RKO (cell line): ENCODE data around the gene ADARB1.

Source experiments
- DNase-seq: peaks from one replicate; pipeline ENCODE4 v3.0.0-alpha.2; 2016; ENCODE audit warnings: low spot score

ADARB1 gene

GRCh38 chr21:45054927-45055612 is 19.3 kb upstream of the ADARB1 start:
- DNase-seq: no peak

DNA sequence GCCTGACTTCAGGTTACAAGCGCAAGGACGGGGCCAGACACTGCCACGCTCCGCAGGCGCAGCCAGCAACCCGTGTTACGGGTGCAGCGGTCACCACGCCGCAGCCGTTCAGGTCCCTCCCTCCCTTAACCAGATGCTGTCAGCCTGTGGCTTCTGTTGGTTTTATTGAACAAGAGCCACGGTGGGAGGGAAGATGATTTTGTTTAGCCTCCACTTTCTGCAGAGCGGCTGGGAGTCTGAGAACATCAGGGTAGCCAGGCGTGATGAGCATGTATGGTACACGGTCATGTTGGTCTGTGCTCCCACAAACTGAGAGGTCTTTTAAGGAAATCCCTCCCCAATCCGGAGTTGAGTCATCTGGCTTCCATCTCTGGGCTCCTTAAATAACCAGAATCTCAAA is 18.5 kb upstream of the ADARB1 start:
- no peak for DNase-seq

GRCh38 chr21:45056296-45056904 is 18.0 kb upstream of the ADARB1 start:
- no peak for DNase-seq

- DNase-seq: no peak
These were observed 17.3 kb upstream of the ADARB1 start for GRCh38 chr21:45056917-45057560.

DNA sequence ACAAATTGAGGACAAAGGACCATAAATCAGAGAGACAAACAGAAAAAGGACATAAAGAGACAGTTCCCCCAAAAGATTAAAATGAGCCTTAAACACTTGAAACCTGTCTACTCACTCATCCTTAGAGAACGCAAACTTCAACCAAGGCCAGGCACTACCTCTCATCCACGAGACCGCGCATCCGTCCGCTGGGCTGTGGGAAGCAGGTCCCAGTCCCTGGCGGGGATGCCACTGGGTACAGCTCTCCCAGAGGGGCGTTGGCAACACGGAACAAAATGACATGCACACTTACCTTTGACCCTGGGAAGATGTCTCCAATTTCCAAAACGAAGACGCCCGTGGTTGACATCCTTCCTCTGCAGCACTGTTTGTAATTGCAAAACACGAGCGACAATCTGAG is 16.5 kb upstream of the ADARB1 start:
- DNase-seq: no peak

DNA sequence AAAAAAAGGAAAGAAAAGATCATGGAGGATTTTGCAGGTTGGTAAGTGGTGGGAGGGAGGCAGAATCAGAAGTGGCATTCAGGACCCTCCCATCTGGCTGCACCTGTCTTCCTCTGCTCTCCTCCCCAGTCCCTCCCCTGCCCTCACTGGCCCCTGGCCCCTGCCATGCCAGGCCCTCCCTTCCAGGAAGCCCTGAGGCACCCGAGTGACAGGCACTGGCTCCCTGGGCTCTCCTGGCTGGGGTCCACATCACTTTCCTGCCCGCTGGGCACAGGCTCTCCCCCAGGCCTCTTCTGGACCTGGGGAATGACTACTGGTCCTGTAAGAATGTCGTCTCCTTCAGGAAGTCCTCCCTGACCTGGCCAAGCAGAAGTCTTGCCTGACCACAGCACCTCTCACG is 15.3 kb upstream of the ADARB1 start:
- no peak for DNase-seq

DNA sequence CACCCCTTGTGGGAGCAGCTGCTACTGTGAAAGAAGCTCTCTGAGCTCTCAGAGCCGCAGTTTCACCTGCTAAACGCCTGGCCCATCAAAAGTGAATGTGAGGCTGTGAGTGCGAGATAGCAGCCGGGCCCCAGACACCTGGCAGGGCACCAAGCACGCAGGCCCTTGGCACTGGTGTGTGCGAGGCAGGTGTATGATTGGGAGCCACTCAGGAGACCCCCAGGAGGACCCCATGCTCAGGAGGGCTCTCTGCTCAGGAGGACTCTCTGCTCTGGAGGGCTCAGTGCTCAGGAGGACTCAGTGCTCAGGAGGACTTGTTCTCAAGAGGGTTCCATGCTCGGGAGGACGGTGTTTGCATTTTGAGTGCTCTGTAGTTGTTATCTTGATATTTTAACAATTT is 14.3 kb upstream of the ADARB1 start:
- no peak for DNase-seq

- no peak for DNase-seq
These were observed 13.6 kb upstream of the ADARB1 start for GRCh38 chr21:45060675-45061311.

DNA sequence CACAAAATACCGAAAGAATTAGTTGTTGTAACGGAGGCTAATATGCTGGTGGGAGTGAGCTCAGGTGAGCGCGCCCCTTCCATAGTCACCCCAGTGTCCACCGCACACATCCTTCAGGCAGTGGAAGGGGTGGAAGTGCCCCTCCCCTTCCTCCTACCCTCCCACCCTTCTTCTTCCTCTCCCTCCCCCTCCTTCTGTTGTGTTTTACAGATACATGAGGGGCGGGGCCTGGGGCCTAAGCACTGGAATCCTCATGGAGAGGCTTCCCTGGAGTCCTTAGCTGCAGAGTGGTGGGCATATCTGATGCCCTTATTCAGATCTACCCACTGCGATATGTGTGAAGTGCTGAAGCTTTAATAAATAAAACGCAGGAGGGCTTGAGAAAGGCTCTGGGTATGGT is 10.3 kb upstream of the ADARB1 start:
- no peak for DNase-seq

GRCh38 chr21:45064618-45065399 is 9.6 kb upstream of the ADARB1 start:
- no peak for DNase-seq

GRCh38 chr21:45067462-45068285 is 6.7 kb upstream of the ADARB1 start:
- DNase-seq: no peak

GRCh38 chr21:45069085-45069484 is 5.3 kb upstream of the ADARB1 start:
- DNase-seq: no peak

- no peak for DNase-seq
These were observed 4.7 kb upstream of the ADARB1 start for GRCh38 chr21:45069711-45070110.

- DNase-seq: no peak
These were observed 3.1 kb upstream of the ADARB1 start for GRCh38 chr21:45071078-45071873.

DNA sequence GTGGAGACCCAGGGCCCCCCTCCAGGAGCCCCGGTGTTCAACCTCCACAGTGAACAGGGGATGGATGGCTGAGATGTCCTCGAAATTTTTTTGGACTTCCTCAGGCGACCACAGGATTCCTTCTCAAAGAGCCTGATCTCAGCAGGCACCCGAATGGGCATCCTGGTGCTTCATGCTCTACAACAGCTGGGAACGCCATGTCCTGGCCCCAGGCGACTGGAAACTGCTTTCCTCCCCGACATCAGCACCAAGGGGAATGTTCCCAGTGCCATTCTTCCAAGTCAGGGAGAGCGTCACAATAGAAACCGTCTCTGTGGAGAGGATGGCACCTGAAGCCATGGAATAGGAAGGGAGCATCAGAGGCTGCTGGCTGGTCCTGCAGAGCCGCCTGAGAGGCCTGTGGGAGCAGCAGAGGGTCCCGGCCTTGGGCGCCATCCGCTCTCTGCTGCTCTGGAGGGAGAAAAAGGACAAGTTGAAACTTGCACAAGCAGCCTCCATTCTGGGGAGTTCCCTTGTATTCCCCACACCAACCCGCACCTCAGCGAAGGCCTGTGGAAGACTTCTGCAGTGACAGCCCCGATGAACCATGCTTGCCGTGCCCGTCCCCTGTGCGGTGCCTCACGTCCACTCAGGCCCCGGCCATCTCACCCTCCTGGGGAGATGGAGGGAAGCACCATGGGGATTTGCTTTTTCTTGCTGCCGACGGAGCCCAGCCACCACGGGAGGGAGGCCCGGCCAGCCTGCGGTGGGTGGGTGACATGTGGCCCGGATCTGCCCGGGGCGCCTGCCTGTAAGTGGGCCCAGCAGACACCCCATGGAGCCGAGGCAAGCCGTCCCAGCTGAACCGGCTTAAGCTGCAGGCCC is 2.3 kb upstream of the ADARB1 start:
- DNase-seq: no peak

DNA sequence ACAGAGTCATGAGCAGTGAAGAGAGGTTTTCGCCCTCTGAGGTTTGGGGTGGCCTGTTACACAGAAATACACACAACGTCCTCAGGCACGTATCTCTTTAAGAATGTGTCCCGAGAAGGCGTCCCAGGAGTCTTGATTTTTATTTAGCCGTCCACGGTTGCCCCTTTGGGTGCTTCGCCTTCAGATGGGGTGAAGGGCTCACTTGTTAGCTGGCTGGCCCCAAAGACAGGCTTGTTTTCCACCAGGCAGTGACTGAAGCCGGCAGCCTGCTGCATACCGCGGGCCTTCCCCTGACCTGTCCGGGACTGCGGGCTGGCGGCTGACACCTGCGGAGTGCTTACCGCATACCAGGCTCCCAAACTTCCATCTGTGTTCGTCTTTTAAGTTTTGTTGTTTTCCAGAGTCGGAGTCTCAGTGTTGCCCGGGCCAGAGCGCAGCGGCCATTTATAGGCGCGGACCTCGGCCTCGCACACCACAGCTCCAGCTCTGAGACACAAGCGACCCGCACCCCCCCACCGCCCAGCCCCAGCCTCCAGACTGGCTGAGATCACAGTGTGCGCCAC is 1.6 kb upstream of the ADARB1 start:
- no peak for DNase-seq

GRCh38 chr21:45073301-45074047 is 906 bp upstream of the ADARB1 start:
- peak; percentile 68 for DNase-seq

GRCh38 chr21:45074818-45075595 is 627 bp downstream of the ADARB1 start:
- peak; percentile 9 for DNase-seq
